Measurements from ENCODE around the gene LRRC25.

- TF ChIP-seq CTCF (IDR thresholded peaks at IDR 0.05; ENCODE audit: low read depth, low read length), result no peak
- no peak for TF ChIP-seq EZH2phosphoT487 (IDR thresholded peaks at IDR 0.05; ENCODE audit: low read depth)
These were observed 48.9 kb upstream of the LRRC25 start for GRCh38 chr19:18446145-18446810.

Data from OCI-LY3 (cell line).